ENCODE results near the gene CDH4.

CDH4 gene

GRCh38 chr20:61303675-61304074 is 51.6 kb downstream of the CDH4 start:
- no peak for DNase-seq (ENCODE audit: low read depth)
- H3K4me3 ChIP-seq (ENCODE audit: low read depth, low read length): no peak overlapping the region
- no peak for TF ChIP-seq CTCF (IDR thresholded peaks at IDR 0.05; ENCODE audit: control insufficient read depth, extremely low read depth, insufficient read depth)

- no peak for TF ChIP-seq CTCF (IDR thresholded peaks at IDR 0.05; ENCODE audit: control insufficient read depth, extremely low read depth, insufficient read depth)
- H3K4me3 ChIP-seq (ENCODE audit: low read depth, low read length): no peak overlapping the region
- DNase-seq (ENCODE audit: low read depth): no peak
Observed at GRCh38 chr20:61304750-61305149, 52.7 kb downstream of the CDH4 start.

- no peak overlapping the region for H3K4me3 ChIP-seq (ENCODE audit: low read depth, low read length)
- no peak for TF ChIP-seq CTCF (IDR thresholded peaks at IDR 0.05; ENCODE audit: control insufficient read depth, extremely low read depth, insufficient read depth)
- DNase-seq (ENCODE audit: low read depth): no peak
Observed at GRCh38 chr20:61306937-61307475, 54.9 kb downstream of the CDH4 start.

DNA sequence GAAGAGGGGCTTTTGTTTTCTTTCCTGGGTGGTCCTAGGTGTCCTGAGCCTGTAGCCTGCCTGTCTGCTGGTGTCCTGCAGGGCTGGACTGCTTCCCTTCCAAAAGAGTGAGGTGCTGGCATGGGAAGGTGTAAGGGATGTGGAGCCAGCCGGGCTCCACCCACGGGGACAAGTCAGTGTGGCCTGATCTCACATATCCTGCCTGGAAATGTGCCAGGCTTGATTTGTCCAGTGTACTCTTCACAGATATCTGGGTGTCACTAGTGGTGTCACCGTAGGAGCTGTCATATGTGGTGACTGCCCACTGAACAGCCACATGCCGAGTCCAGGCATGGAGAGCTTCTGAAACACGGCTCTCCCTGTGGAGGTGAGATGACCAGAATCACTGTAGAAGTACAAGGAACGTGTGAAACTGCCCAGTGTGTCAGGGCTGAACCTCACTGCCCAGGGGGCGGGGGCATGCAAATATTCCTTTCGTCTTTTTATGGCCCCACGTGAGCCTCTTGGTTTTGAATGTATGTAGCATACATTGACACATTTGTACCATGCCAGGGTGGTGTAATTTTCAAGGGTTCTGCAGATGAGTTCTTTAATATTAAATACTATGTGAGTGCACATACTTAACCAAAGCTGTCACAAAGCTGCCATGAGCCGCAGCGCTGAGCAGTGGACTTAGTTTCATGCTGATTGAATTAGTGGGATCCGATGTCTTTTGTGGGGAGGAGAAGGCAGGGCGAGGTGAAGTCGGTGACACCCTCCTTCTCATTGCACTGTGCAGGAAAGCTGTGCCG is 55.8 kb downstream of the CDH4 start:
- H3K4me3 ChIP-seq (ENCODE audit: low read depth, low read length): no peak overlapping the region
- no peak for DNase-seq (ENCODE audit: low read depth)
- no peak for TF ChIP-seq CTCF (IDR thresholded peaks at IDR 0.05; ENCODE audit: control insufficient read depth, extremely low read depth, insufficient read depth)

DNA sequence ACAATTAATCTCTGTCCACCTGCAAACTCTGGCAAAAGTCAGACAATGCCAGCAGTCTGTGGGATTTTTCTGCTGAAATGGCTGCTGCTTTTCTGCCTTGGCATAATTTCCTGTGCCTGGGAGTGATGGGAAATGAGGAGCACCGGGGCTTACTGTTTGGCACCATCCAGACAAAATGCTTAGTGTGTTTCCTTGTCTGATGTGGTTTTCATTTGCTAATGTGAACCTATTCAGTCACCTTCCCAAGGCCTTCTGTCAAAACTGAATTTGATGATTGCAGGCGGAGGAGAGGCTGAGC is 56.4 kb downstream of the CDH4 start:
- DNase-seq (ENCODE audit: low read depth): no peak
- no peak overlapping the region for H3K4me3 ChIP-seq (ENCODE audit: low read depth, low read length)
- no peak for TF ChIP-seq CTCF (IDR thresholded peaks at IDR 0.05; ENCODE audit: control insufficient read depth, extremely low read depth, insufficient read depth)

DNA sequence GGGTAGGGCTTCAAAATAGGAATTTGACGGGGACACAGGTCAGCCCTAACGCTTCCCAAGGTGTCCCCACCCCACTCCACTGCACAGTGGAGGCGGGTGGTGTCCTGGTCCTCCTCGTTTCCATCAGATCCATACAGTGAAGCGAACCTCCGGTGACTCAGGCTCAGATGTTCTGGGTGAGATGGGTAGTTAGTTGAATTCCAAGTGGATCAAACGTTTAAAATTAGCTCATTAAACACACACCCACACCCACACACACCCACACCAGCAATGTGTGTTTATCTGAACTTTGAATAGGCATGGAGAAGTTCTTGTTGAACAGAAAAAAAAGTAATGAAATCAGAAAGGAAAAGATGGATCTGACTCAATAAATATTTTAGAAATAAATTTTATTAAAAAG is 58.9 kb downstream of the CDH4 start:
- H3K4me3 ChIP-seq (ENCODE audit: low read depth, low read length): no peak overlapping the region
- no peak for DNase-seq (ENCODE audit: low read depth)
- no peak for TF ChIP-seq CTCF (IDR thresholded peaks at IDR 0.05; ENCODE audit: control insufficient read depth, extremely low read depth, insufficient read depth)

Data from LNCaP clone FGC (cell line).